CD4-positive, alpha-beta T cell treated with Interleukin-17A for 4 hours (primary cell): Measurements from ENCODE around the gene ARHGEF5.
"Not testable (repeated sequence)": the region's sequence is repeated elsewhere in the genome, so short reads cannot be mapped to it uniquely, and the experiment has no call there.

ENCODE experiments used
- DNase-seq: peaks from one replicate; pipeline ENCODE4 v3.0.0-alpha.2; 2020; ENCODE audit warnings: mixed read lengths

Gene ARHGEF5

GRCh38 chr7:144384555-144385245 lies 29.5 kb downstream of the ARHGEF5 start:
- peak; percentile 21 for DNase-seq

DNA sequence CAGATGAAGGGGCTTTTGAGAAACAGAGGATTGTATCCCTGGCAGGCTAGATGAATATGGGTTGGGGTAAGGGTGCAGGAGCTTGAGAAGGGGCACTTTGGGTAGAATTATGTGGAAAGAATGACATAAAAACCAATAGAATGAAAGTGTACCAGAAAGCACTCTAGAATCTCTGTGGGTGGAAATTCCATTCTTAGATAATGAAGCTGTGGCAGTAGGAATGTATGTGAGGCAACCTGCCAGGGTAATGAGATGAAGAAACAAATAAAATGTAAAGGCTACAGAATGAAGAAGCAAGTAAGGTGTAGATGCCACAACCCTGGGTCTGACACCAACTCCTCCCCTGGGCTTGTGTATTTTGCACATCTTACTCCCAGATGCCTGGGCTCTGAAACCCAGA lies 31.5 kb downstream of the ARHGEF5 start:
- no peak for DNase-seq

DNA sequence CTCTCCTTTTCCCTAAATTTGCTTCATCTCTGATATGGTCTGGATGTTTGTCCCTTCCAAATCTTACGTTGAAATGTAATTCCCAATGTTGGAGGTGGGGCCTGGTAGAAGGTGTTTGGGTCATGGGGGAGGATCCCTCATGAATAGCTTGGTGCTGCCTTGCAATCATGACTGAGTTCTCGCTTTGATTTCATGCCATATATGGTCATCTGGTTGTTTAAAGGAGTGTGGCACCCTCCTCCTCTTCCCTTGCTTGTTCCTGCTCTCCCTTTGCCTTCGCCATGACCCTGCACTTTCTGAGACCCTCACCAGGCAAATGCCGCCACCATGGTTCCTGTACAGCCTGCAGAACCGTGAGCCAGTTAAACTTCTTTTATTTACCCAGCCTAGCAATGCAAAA lies 33.7 kb downstream of the ARHGEF5 start:
- no peak for DNase-seq

DNA sequence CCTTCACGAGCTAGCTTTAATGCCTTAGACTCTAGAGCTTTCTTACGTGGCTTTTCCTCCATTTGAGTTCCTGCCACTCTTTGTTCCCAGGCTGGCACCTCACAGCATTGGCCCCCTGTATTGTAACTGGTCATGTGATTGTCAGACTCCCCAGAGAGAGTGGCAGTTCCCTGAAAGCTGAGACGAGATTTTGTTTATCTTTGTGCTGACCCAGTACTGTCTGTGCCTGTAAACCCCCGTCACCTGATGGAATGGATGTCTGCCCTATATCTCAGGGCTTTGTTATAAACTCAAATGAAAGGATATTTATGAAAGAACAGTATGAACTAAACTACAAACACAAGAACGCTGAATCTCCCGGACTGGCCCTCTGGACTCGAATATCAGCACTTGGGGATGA lies 35.3 kb downstream of the ARHGEF5 start:
- DNase-seq, result no peak

- no peak for DNase-seq
Measured at GRCh38 chr7:144391014-144391413, 35.8 kb downstream of the ARHGEF5 start.

GRCh38 chr7:144391823-144392255 lies 36.6 kb downstream of the ARHGEF5 start:
- DNase-seq, result peak; percentile 29

DNA sequence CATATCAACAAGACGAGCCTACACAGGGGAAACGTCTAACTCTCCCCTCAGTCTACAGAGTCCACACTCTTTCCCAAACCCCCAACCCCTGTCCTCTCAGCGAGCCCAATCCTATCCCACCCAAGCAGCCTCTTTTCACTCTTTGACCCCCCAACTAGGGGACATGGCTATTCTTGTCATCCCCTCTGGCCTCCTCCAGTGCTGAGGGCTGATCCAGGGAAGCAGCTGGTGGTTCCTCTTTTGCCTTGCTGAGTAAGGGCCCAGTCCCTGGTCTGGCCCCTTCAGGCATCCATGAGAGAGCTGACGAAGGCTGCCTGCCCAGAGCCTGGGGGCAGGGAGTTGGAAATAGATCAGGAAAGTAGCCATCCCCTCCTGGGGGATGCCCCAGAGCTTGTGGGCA lies 41.9 kb downstream of the ARHGEF5 start:
- no peak for DNase-seq

GRCh38 chr7:144398291-144398690 lies 43.1 kb downstream of the ARHGEF5 start:
- no peak for DNase-seq

GRCh38 chr7:144398911-144399310 lies 43.7 kb downstream of the ARHGEF5 start:
- no peak for DNase-seq

GRCh38 chr7:144399946-144400345 lies 44.7 kb downstream of the ARHGEF5 start:
- DNase-seq, result no peak

- DNase-seq, result no peak
Measured at GRCh38 chr7:144401490-144401889, 46.3 kb downstream of the ARHGEF5 start.

- DNase-seq, result no peak
Measured at GRCh38 chr7:144403102-144403501, 47.9 kb downstream of the ARHGEF5 start.

DNA sequence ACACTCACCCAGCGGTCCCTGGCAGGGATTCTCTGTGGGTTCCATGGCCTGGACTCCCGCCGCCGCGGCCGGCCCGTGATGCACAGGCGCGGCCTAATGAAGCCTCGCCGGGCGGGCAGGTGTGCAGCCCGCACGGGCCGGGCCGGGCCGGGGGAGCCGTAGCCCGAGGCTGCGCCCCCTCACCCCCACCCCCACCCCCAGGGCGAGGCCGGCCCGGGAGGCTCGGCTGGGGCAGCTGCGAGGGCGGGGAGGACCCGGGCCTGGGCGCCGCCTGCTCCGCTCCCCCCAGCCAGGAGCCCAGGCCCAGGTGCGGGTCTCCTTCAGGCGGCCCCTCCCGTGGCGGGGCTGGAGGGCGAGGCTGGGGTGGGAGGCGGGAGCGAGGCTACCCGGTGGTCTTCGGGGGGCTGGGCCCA lies 48.5 kb downstream of the ARHGEF5 start, which contains the start of gene NOBOX:
Gene NOBOX (minus strand): TSS at position 45 of the 413 bp plus-strand sequence.
- no peak for DNase-seq

DNA sequence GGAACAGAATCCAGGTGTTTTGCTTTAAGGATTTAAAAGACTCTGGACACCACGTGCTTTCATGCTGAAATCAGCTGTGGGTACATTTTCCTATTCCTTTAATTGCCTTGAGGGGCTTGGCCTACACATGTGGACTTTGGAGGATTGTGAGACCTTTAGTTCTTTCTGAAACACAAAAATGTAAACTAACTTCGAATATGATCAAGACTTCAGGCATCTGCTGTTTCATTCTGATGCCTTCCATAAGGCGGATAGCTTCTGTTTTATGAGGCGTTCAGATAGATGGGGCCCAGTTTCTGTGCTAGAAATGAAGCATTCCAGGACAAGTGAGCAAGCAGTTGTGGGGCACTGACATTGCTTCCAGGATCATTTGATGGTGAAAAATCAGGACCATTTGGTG lies 49.7 kb downstream of the ARHGEF5 start:
- DNase-seq, result no peak

- DNase-seq, result no peak
Measured at GRCh38 chr7:144407266-144407931, 52.2 kb downstream of the ARHGEF5 start.

GRCh38 chr7:144408121-144408520 lies 52.9 kb downstream of the ARHGEF5 start:
- DNase-seq, result no peak

DNA sequence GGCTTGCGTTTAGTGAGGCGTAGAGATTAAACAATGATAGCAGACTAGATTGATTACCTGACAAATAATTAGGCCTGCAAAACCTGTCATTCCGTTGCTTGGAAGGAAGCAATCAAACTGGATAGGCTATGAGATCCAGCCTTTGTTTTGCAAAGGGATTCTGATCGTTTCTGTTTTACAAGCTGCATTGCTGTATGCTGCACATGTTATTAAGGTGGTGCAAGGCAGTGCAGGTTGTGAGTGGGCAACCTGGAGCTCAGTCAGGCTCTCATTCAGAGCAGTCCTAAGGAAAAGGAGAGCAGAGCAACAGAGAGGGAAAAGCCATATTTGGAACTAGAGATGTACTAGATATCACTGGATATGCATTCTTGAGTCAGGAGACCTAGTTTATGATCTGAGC lies 55.2 kb downstream of the ARHGEF5 start:
- no peak for DNase-seq

DNA sequence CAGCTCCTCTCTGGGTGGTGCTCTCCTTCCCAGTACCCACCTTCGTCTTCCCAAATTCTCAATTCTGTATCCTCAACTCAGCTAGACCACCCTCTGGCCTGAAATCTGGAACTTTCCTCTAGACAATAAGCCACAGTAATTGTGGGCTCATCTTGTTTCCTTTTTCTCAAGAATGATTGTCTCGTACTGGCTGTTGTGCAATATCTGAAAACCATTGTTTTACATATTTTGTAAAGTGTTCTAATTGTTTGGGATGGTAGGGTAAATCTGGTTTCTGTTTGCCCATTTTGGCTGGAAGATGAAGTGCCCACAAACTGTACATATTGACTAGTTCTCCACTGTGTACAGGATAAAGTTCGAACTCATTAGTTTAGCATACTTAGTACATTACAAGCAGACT lies 59.6 kb downstream of the ARHGEF5 start:
- no peak for DNase-seq

GRCh38 chr7:144415858-144416257 lies 60.7 kb downstream of the ARHGEF5 start:
- no peak for DNase-seq

DNA sequence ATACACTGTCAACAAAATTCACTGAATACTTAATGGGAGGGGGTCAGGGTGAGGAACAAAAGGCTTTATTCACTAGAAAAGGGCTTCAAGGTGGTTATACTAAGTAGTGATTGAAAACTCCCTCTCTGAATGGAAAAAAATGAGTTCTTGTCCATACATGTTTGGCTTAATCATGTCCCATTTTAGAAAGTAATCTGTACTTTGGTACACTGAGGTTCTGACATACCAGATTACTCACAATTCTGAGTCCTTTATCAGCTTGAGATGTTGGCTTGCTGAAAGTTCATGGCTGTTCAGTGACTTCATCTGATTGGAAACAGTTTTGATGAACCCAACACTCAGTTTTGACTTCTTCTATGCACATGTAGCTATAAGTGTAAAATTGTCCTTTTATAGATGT lies 61.1 kb downstream of the ARHGEF5 start:
- DNase-seq, result no peak

DNA sequence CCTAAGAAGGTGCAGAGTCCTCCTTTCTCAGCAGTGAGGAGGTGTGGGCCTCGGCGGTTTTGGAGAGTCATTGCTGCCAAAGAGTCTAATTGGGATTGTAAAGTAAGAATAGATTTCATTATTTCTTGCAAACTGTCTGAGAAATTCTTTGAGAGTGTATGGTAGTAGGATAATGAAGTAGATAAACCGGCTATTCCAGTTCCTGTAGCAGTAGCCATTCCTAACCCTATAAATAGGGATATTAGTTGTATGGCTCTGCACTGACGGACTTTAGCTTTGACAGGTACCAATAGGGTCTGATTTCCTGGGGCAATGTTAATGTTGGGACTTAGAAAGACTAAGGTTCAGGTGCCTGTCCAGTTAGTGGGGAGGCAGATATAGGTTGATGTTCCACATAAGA lies 63.7 kb downstream of the ARHGEF5 start:
- not testable (repeated sequence) for DNase-seq

GRCh38 chr7:144427539-144427938 lies 72.3 kb downstream of the ARHGEF5 start:
- not testable (repeated sequence) for DNase-seq

DNA sequence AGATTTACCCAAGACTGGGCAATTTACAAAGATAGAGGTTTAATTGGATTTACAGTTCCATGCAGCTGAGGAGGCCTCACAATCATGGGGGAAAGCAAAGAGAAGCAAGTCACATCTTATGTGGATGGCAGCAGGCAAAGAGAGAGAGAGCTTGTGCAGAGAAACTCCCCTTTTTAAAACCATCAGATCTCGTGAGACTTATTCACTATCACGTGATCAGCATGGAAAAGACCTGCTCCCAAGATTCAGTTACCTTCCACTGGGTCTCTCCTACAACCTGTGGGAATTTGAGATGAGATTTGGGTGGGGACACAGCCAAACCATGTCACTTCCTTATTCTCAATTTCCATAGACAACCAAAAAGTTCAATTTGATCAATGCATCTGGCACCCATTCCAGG lies 73.2 kb downstream of the ARHGEF5 start:
- no peak for DNase-seq
